ENCODE measurements around the gene TMEM270.

DNA sequence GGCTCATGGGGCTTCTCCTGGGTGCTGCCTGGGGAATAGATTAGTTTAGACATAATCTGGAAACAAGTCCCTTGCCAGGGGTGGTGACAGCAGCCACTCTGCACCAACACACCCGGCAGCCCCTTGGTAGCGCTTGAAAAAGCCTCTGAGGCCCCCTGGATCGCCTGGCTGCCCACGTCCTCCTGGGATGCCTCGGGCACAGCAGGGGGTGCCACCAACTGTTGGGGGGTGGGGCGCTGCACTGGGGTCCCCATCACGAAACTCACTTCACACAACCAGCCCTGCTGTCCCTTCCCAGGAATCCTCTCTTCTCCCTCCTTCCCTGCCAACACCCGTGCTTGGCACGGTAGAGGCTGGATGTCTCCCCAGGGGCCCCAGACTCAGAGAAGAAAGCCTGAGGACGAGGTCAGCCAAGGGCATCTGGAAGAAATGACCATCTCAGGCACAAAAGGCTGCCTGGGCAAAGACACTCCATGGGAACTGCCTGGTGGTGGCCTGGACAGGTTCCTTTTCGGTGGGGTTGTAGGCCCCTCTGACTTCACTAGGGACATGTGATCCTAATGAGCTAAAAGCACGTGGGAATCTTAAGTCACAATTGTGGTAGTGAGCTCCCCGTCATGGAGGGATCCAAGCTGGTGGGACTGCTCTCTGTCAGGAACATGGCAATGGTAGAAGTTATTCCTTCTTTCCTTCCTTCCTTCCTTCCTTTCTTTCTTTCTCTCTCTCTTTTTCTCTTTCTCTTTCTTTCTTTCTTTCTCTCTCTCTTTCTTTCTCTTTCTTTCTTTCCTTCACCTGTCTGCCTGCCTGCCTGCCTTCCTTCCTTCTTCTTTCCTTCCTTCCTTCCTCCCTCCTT, 11.3 kb downstream of the TMEM270 start:
- TF ChIP-seq, protein P1, sequence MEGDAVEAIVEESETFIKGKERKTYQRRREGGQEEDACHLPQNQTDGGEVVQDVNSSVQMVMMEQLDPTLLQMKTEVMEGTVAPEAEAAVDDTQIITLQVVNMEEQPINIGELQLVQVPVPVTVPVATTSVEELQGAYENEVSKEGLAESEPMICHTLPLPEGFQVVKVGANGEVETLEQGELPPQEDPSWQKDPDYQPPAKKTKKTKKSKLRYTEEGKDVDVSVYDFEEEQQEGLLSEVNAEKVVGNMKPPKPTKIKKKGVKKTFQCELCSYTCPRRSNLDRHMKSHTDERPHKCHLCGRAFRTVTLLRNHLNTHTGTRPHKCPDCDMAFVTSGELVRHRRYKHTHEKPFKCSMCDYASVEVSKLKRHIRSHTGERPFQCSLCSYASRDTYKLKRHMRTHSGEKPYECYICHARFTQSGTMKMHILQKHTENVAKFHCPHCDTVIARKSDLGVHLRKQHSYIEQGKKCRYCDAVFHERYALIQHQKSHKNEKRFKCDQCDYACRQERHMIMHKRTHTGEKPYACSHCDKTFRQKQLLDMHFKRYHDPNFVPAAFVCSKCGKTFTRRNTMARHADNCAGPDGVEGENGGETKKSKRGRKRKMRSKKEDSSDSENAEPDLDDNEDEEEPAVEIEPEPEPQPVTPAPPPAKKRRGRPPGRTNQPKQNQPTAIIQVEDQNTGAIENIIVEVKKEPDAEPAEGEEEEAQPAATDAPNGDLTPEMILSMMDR (IDR thresholded peaks at IDR 0.05), result no peak
- no peak for TF ChIP-seq REST (IDR thresholded peaks at IDR 0.05; ENCODE audit: insufficient read depth in 1 of 2, low read depth in 2 of 2, low read length in 1 of 2)
- no peak for TF ChIP-seq TCF7L2 (IDR thresholded peaks at IDR 0.05; ENCODE audit: low read depth, low read length)
- TF ChIP-seq POLR2AphosphoS5 (IDR thresholded peaks at IDR 0.05; ENCODE audit: low read depth, low read length), result no peak
- TF ChIP-seq SIN3A (IDR thresholded peaks at IDR 0.05; ENCODE audit: borderline replicate concordance, insufficient read depth, low read depth, low read length), result no peak

Measured in Panc1 (cell line).